Measurements from ENCODE around the gene FBXO22.
A peak's percentile ranks its signal among the peaks of the same experiment; 100 is the strongest.
"Not testable (repeated sequence)": the region's sequence is repeated elsewhere in the genome, so short reads cannot be mapped to it uniquely, and the experiment has no call there.

Gene FBXO22

DNA sequence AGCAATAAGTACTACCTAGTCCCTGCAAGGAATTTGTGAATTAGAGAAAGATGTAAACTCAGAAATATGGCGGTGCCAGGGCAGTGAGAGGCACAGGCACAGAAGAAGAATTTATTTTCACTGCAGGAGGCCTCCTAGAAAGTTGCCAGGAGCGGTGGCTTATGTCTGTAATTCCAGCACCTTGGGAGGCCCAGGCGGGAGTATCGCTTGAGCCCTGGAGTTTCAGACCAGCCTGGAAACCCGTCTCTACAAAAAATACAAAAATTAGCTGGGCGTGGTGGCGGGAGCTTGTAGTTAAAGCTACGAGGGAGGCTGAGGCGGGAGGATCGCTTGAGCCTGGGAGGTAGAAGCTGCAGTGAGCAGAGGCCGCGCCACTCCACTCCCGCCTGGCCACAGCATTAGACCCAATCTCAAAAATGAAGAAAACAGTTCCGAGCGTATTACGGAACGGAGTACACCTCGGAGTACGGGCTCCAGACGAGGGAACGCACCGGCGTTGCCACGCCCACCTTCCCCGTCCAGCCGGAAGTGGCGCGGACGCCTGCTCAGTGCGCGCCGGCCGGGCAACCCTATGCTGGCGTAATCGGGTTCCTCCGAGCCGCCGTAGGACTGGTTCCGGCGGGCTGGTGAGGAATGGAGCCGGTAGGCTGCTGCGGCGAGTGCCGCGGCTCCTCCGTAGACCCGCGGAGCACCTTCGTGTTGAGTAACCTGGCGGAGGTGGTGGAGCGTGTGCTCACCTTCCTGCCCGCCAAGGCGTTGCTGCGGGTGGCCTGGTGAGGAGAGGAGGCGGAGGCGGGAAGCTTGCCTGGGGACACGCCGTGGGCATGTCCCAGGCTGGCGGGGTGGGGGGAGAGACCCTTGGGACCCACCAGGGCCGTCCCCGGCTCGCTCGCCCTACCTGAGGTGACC is at the start of gene FBXO22:
FBXO22 (plus strand) TSS at position 548 of the 909 bp plus-strand sequence; CDS start at position 634, 86 bp downstream.
- H3K36me3 ChIP-seq (ENCODE audit: control insufficient read depth, insufficient read depth, low read length), result no peaks in the 10 kb centered on the region
- peak within 1 kb of the TSS; percentile 98 for H3K4me3 ChIP-seq (replicated peaks; ENCODE audit: low read depth, low read length)
- H3K27me3 ChIP-seq (replicated peaks; ENCODE audit: control insufficient read depth, insufficient read depth, low read length), result no peaks in the 10 kb centered on the region
- TF ChIP-seq CTCF (IDR thresholded peaks at IDR 0.05; ENCODE audit: insufficient read depth, low read length, poor library complexity, severe bottlenecking), result no peak
- peak; percentile 96 for DNase-seq (ENCODE audit: extremely low read depth, insufficient read length)

GRCh38 chr15:75857886-75858285 is 45.8 kb upstream of the FBXO22 start:
- Histone ChIP-seq H3K36me3 (ENCODE audit: control insufficient read depth, insufficient read depth, low read length) (peaks cover 6% of the 10 kb centered on the region), H3K27me3 (replicated peaks; ENCODE audit: control insufficient read depth, insufficient read depth, low read length) (no peaks in the 10 kb centered on the region), H3K4me3 (replicated peaks; ENCODE audit: low read depth, low read length) (no peak overlapping the region)
- no peak for TF ChIP-seq CTCF (IDR thresholded peaks at IDR 0.05; ENCODE audit: insufficient read depth, low read length, poor library complexity, severe bottlenecking)
- DNase-seq (ENCODE audit: extremely low read depth, insufficient read length), result no peak

DNA sequence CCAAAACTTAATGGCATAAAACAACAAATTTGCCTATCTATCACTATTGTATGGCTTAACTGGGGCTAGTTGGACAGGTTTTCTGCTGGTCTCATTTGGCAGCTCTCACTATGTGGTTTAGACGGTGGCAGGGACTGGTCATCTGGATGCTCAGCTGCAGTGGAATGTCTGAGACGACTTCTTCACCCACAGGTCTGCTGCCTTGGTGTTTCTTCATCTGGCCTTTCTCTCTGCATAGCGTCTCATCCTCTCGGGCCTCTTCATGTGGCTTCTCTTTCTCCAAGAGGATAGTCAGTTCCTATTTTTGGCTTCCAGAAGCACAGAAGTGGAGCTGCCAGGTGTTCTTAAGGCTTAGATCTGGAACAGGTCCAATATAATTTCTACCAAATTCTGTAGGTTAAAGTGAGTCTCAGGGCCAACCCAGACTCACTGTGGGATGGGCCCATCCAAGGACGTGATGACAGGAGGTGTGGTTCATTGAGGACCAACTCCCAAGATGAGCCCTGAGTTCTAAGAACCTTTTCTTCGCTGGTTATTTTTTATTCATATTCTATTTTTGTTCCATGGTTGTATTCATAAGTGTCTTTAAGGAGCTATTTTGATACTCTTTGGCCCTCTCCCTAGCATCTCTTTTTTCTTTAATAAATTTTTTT is 41.8 kb upstream of the FBXO22 start:
- TF ChIP-seq CTCF (IDR thresholded peaks at IDR 0.05; ENCODE audit: insufficient read depth, low read length, poor library complexity, severe bottlenecking), result no peak
- Histone ChIP-seq H3K4me3 (replicated peaks; ENCODE audit: low read depth, low read length) (no peak overlapping the region), H3K27me3 (replicated peaks; ENCODE audit: control insufficient read depth, insufficient read depth, low read length) (no peaks in the 10 kb centered on the region), H3K36me3 (ENCODE audit: control insufficient read depth, insufficient read depth, low read length) (peaks cover 3% of the 10 kb centered on the region)
- DNase-seq (ENCODE audit: extremely low read depth, insufficient read length), result no peak

DNA sequence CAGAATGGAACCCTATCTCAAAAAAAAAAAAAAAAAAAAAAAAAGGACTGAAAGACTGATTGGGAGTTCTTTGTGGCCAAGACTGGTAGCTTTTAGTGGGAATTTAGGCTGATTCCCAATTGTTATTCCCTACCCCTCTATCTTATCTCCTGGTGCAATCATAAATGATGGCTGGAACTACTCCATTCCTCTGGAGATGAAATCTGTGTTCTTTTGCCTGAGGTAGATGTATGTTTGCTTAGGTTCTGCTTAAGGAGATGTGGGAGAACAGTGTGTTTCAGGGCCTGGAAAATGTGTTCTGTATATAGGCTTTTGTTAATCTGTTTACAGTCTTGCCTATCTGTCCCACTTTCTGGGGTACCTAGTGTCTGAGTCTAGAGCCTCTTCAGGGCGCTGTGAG is 40.9 kb upstream of the FBXO22 start:
- Histone ChIP-seq H3K27me3 (replicated peaks; ENCODE audit: control insufficient read depth, insufficient read depth, low read length) (no peaks in the 10 kb centered on the region), H3K36me3 (ENCODE audit: control insufficient read depth, insufficient read depth, low read length) (peaks cover 3% of the 10 kb centered on the region), H3K4me3 (replicated peaks; ENCODE audit: low read depth, low read length) (no peak overlapping the region)
- DNase-seq (ENCODE audit: extremely low read depth, insufficient read length), result no peak
- no peak for TF ChIP-seq CTCF (IDR thresholded peaks at IDR 0.05; ENCODE audit: insufficient read depth, low read length, poor library complexity, severe bottlenecking)

DNA sequence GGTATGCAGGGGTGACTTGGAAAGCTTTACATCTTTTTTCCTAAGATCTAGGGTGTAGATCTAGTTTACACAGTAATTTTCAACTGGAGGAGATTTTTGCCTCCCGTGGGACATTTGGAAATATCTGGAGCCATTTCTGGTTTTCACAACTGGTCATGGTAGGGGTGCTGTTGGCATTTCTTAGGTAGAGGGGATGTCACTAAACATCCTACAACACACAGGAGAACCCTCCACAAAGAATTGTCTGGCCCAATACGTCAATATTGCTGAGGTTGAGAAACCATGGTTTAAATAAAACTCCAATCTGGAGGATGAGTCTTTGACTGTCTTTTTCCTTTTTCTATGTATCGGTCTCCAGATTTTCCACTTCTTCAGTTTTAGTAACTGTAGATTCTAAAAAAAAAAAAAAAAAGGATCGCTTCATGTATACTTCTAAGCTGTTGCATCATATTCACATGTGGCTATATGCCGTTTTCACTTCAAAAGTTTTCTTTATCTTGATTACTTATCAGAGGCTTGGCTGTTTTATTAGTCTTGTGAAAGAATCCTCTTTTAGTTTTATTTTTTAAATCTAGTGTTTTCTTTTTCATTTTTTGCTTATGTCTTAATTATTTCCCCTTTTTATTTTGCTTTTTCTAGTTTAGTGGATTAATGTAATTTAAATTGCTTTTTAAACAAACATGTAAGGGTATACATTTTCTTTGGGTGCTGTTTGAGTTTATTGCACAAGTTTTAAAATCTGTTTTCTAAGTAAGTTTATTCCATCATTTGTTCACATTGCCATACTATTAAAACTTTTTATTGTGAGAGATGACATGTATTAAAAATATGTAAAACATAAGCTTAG is 39.2 kb upstream of the FBXO22 start:
- TF ChIP-seq CTCF (IDR thresholded peaks at IDR 0.05; ENCODE audit: insufficient read depth, low read length, poor library complexity, severe bottlenecking), result no peak
- H3K27me3 ChIP-seq (replicated peaks; ENCODE audit: control insufficient read depth, insufficient read depth, low read length), result no peaks in the 10 kb centered on the region
- peaks cover 3% of the 10 kb centered on the region for H3K36me3 ChIP-seq (ENCODE audit: control insufficient read depth, insufficient read depth, low read length)
- no peak overlapping the region for H3K4me3 ChIP-seq (replicated peaks; ENCODE audit: low read depth, low read length)
- no peak for DNase-seq (ENCODE audit: extremely low read depth, insufficient read length)

DNA sequence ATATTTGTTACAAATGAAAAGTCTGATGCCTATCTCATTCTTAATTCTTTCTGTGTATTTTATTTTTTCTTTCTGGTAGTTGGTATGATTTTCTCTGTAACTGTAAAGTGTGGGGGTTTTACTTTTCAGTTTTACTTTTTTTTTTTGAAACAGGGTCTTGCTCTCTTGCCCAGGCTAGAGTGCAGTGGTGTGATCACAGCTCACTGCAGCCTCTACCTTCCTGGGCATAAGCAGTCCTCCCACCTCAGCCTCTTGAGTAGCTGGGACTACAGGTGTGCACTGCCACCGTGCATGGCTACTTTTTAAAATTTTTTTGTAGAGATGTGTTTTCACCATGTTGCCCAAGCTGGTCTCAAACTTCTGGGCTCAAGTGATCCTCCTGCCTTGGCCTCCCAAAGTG is 37.6 kb upstream of the FBXO22 start:
- DNase-seq (ENCODE audit: extremely low read depth, insufficient read length); H3K36me3 ChIP-seq (ENCODE audit: control insufficient read depth, insufficient read depth, low read length); H3K4me3 ChIP-seq (replicated peaks; ENCODE audit: low read depth, low read length); H3K27me3 ChIP-seq (replicated peaks; ENCODE audit: control insufficient read depth, insufficient read depth, low read length): not testable (repeated sequence)
